ENCODE results near the gene STXBP4.
"Not testable (repeated sequence)": the region's sequence is repeated elsewhere in the genome, so short reads cannot be mapped to it uniquely, and the experiment has no call there.

The STXBP4 gene

GRCh38 chr17:55057184-55057583 lies 88.6 kb downstream of the STXBP4 start:
- no peak for DNase-seq

- DNase-seq = no peak
Observed at GRCh38 chr17:55059724-55060123, 91.2 kb downstream of the STXBP4 start.

- DNase-seq = no peak
Observed at GRCh38 chr17:55062921-55063320, 94.4 kb downstream of the STXBP4 start.

- no peak for DNase-seq
Observed at GRCh38 chr17:55063885-55064874, 95.6 kb downstream of the STXBP4 start.

- DNase-seq = no peak
Observed at GRCh38 chr17:55067697-55068439, 99.3 kb downstream of the STXBP4 start.

GRCh38 chr17:55068862-55069811 lies 100.6 kb downstream of the STXBP4 start:
- DNase-seq = no peak

- no peak for DNase-seq
Observed at GRCh38 chr17:55069983-55070529, 101.5 kb downstream of the STXBP4 start.

GRCh38 chr17:55072898-55073297 lies 104.3 kb downstream of the STXBP4 start:
- no peak for DNase-seq

- DNase-seq = not testable (repeated sequence)
Observed at GRCh38 chr17:55073467-55073866, 104.9 kb downstream of the STXBP4 start.

- no peak for DNase-seq
Observed at GRCh38 chr17:55081559-55081958, 113.0 kb downstream of the STXBP4 start.

GRCh38 chr17:55086635-55087058 lies 118.1 kb downstream of the STXBP4 start:
- DNase-seq = no peak

- no peak for DNase-seq
Observed at GRCh38 chr17:55089256-55089655, 120.7 kb downstream of the STXBP4 start.

GRCh38 chr17:55090079-55090492 lies 121.5 kb downstream of the STXBP4 start:
- no peak for DNase-seq

- no peak for DNase-seq
Observed at GRCh38 chr17:55093353-55093752, 124.8 kb downstream of the STXBP4 start.

- DNase-seq = no peak
Observed at GRCh38 chr17:55098765-55099164, 130.2 kb downstream of the STXBP4 start.

GRCh38 chr17:55110521-55110920 lies 142.0 kb downstream of the STXBP4 start:
- DNase-seq = no peak

GRCh38 chr17:55114283-55114682 lies 145.7 kb downstream of the STXBP4 start:
- DNase-seq = no peak

GRCh38 chr17:55116440-55116914 lies 147.9 kb downstream of the STXBP4 start:
- DNase-seq = no peak

- no peak for DNase-seq
Observed at GRCh38 chr17:55117164-55117563, 148.6 kb downstream of the STXBP4 start.

GRCh38 chr17:55120651-55121050 lies 152.1 kb downstream of the STXBP4 start:
- no peak for DNase-seq

GRCh38 chr17:55121268-55121667 lies 152.7 kb downstream of the STXBP4 start:
- DNase-seq = no peak

GRCh38 chr17:55122114-55122513 lies 153.5 kb downstream of the STXBP4 start:
- no peak for DNase-seq

Measured in femur (tissue), 1 donor.